Effector memory CD4-positive, alpha-beta T cell (primary cell): ENCODE measurements around the gene CKAP4.

Source experiments
- DNase-seq, 3 donors: peaks; one replicate each; pipeline ENCODE4 v3.0.0-alpha.2; 2020
- H3K27ac ChIP-seq: 2 replicates; pipeline ENCODE4 v1.7.0; 2013; ENCODE audit warnings: mild to moderate bottlenecking, low read length, moderate library complexity; ENCODE audit not compliant: insufficient read depth, poor library complexity, severe bottlenecking
- H3K27me3 ChIP-seq: replicated peaks from 2 replicates; pipeline ENCODE4 v1.7.0; 2013; ENCODE audit warnings: mild to moderate bottlenecking, low read length; ENCODE audit not compliant: insufficient read depth, control insufficient read depth, poor library complexity, severe bottlenecking
- H3K36me3 ChIP-seq: 2 replicates; pipeline ENCODE4 v1.7.0; 2013; ENCODE audit warnings: mild to moderate bottlenecking, low read length, moderate library complexity; ENCODE audit not compliant: control insufficient read depth, insufficient read depth
- H3K4me1 ChIP-seq: 2 replicates; pipeline ENCODE4 v1.7.0; 2013; ENCODE audit warnings: low read length, mild to moderate bottlenecking; ENCODE audit not compliant: control insufficient read depth, insufficient read depth, poor library complexity, severe bottlenecking
- H3K4me3 ChIP-seq: 2 replicates; pipeline ENCODE4 v1.7.0; 2013; ENCODE audit warnings: low read length, low read depth, mild to moderate bottlenecking; ENCODE audit not compliant: insufficient read depth, poor library complexity, severe bottlenecking
- H3K9me3 ChIP-seq: 2 replicates; pipeline ENCODE4 v1.7.0; 2013; ENCODE audit warnings: mild to moderate bottlenecking, low read length, moderate library complexity; ENCODE audit not compliant: control insufficient read depth
- total RNA-seq, 3 donors: gene quantifications; one replicate each; lab custom pipeline; 2026; lab: John Stamatoyannopoulos, UW

Gene CKAP4
- total RNA-seq = 8.4 to 23.3 (median 16.8) reads per million in 3 donors

GRCh38 chr12:106247674-106248311 is at the start of gene CKAP4:
CKAP4 (minus strand) TSS chr12:106248020; CDS start chr12:106247851, 169 bp downstream.
- Histone ChIP-seq H3K27me3 (no peaks in the 10 kb centered on the region), H3K27ac (peak within 1 kb of the TSS; percentile 81), H3K9me3 (no peaks in the 10 kb centered on the region), H3K36me3 (no peaks in the 10 kb centered on the region), H3K4me1 (peaks cover 27% of the 10 kb centered on the region), H3K4me3 (peak within 1 kb of the TSS; percentile 79)
- DNase-seq = peak; percentile 29 to 52 (median 45)

GRCh38 chr12:106297075-106297474 is 49.3 kb upstream of the CKAP4 start:
- DNase-seq = no peak
- Histone ChIP-seq H3K4me3 (no peak overlapping the region), H3K27me3 (no peaks in the 10 kb centered on the region), H3K9me3 (no peaks in the 10 kb centered on the region), H3K4me1 (peaks cover 11% of the 10 kb centered on the region), H3K27ac (no peak overlapping the region), H3K36me3 (no peaks in the 10 kb centered on the region)

DNA sequence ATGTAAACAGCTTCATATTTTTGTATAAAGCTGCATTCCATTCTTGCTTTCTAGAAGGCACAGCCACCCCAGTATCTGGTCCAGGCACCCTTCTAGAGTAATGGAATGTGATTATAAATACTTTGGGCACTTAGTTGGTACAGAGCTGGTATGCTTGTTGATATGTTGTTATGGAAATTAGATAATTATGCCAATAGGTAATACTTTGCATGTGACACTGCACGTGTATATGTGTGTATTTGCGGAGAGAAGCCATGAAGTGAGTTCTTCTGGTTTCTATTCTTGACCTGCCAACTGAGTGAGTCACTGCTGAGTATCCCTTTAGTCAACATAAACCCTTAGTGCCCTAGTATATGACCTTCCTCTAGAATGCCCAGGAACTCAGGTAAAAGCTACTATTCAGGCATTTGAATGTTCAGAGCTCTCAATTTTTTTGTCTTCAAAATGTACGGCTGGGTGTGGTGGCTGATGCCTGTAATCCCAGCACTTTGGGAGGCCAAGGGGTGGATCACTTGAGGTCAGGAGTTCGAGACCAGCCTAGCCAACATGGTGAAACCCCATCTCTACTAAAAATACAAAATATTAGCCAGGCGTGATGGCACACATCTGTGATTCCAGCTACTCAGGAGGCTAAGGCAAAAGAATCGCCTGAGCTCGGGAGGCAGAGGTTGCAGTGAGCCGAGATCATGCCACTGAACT is 48.5 kb upstream of the CKAP4 start:
- Histone ChIP-seq H3K4me3 (no peak overlapping the region), H3K36me3 (no peaks in the 10 kb centered on the region), H3K27me3 (no peaks in the 10 kb centered on the region), H3K9me3 (no peaks in the 10 kb centered on the region), H3K27ac (no peak overlapping the region), H3K4me1 (peaks cover 8% of the 10 kb centered on the region)
- DNase-seq = no peak

DNA sequence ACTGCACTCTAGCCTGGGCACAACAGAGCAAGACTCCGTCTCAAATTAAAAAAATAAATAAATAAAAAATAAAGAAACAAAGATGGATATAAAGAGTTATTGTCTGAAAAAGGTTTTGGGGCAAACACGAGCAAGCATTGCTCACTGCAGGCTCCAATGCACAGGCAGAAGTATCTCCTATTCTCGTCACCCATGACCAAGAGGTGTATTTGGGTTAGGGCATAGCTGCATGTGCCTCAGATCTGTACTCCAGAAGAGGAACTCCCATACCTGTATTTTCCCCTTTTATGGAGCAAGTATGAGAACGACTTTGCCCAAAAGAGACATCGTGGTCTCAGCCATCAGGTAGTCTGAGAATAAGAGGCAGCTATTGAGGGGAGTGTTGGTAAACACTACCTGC is 44.5 kb upstream of the CKAP4 start:
- no peak overlapping the region for H3K4me3 ChIP-seq
- H3K9me3 ChIP-seq = no peaks in the 10 kb centered on the region
- H3K27me3 ChIP-seq = no peaks in the 10 kb centered on the region
- H3K36me3 ChIP-seq = no peaks in the 10 kb centered on the region
- no peak for DNase-seq
- no peak overlapping the region for H3K27ac ChIP-seq
- no peaks in the 10 kb centered on the region for H3K4me1 ChIP-seq

DNA sequence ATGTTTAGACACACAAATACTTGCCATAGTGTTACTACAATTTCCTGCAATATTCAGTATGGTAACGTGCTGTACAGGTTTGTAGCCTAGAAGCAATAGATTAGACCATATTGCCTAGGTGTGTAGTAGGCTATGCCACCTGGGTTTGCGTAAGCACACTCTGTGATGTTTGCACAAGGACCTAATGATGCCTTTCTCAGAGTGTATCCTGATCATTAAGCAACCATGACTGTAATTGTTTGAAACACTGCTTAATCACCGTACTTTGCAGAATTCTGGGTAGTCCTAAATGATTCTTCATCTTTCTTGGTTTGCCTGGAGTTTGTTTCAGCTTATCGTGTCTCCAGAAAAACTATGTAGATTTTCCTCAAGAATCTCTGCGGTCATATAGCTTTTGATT is 43.5 kb upstream of the CKAP4 start:
- no peaks in the 10 kb centered on the region for H3K27me3 ChIP-seq
- H3K27ac ChIP-seq = no peak overlapping the region
- no peaks in the 10 kb centered on the region for H3K9me3 ChIP-seq
- no peak overlapping the region for H3K4me3 ChIP-seq
- no peaks in the 10 kb centered on the region for H3K36me3 ChIP-seq
- no peaks in the 10 kb centered on the region for H3K4me1 ChIP-seq
- DNase-seq = no peak

GRCh38 chr12:106290666-106291065 is 42.8 kb upstream of the CKAP4 start:
- Histone ChIP-seq H3K4me3 (no peak overlapping the region), H3K36me3 (no peaks in the 10 kb centered on the region), H3K27me3 (no peaks in the 10 kb centered on the region), H3K9me3 (no peaks in the 10 kb centered on the region), H3K4me1 (no peaks in the 10 kb centered on the region), H3K27ac (no peak overlapping the region)
- DNase-seq = no peak

DNA sequence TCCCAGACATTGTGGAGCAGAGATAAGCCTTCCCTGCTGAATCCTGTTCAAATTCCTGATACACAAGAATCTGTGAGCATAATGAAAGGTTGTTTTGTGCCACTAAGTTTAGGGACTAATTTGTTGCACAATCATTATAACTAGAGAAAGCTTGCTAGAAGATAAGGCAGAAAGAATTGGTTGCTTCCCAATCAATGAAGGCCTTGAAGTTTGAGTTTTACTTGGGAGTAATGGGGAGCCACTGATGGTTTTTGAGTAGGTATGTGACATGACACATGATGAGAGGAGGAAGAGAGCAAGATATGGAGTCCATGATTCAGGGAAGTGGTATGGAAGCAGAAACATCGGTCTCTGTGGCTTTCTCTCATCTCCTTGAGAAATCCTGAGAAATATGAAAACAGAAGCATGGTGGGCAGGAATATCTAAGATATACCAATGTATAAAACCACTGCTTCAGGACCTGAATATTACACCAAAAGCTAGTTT is 41.4 kb upstream of the CKAP4 start:
- Histone ChIP-seq H3K27ac (no peak overlapping the region), H3K27me3 (no peaks in the 10 kb centered on the region), H3K36me3 (no peaks in the 10 kb centered on the region), H3K9me3 (no peaks in the 10 kb centered on the region), H3K4me1 (no peaks in the 10 kb centered on the region), H3K4me3 (no peak overlapping the region)
- no peak for DNase-seq

DNA sequence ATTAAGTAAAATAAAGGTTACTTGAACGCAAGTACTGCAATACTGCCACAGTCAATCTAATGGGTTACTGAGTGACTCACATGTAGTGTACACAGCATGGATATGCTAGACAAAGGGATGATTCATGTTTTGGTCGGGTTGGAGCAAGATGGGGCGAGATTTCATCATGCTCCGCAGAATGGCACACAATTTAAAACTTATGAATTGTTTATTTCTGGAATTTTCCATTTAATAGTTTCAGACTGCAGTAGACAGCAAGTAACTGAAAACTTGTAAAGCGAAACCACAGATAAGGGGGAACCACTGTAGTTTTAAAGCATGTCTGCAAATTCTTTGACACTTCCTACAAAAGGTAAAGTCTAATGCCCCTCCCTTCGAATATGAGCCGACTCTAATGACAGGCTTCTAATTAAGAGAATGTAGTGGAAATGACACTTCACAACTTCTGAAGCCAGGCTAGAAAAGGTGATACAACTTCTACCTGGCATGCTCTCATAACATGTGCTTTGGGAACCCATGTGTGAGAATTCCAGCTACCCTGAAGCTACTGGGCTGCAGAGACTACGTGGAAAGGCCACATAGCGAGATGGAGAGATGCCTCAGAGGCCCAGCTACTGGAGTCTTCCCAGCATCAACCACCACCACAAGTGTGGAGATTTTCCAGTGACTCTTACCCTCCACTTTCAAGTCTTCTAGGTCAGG is 40.8 kb upstream of the CKAP4 start:
- no peaks in the 10 kb centered on the region for H3K27me3 ChIP-seq
- H3K4me3 ChIP-seq = no peak overlapping the region
- no peak overlapping the region for H3K27ac ChIP-seq
- no peaks in the 10 kb centered on the region for H3K36me3 ChIP-seq
- H3K9me3 ChIP-seq = no peaks in the 10 kb centered on the region
- no peak for DNase-seq
- H3K4me1 ChIP-seq = no peaks in the 10 kb centered on the region

DNA sequence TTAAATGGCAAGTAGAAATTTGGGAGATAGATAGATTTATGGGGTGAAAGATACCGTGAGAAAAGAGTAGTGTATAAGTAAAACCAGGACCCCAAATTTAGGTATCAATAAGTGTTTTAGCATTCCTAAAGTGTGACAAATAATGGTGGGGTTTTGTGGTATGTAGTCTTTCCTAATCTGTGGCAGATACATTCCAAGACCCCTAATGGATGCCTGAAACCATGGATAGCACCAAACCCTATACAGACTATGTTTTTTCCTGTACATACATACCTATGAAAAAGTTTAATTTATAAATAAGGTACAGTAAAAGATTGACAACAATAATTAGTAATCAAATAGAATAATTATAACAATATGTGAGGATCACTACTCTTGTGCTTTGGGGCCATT is 40.3 kb upstream of the CKAP4 start:
- H3K36me3 ChIP-seq = no peaks in the 10 kb centered on the region
- no peak overlapping the region for H3K27ac ChIP-seq
- H3K4me3 ChIP-seq = no peak overlapping the region
- no peaks in the 10 kb centered on the region for H3K9me3 ChIP-seq
- DNase-seq = no peak
- no peaks in the 10 kb centered on the region for H3K27me3 ChIP-seq
- no peaks in the 10 kb centered on the region for H3K4me1 ChIP-seq

DNA sequence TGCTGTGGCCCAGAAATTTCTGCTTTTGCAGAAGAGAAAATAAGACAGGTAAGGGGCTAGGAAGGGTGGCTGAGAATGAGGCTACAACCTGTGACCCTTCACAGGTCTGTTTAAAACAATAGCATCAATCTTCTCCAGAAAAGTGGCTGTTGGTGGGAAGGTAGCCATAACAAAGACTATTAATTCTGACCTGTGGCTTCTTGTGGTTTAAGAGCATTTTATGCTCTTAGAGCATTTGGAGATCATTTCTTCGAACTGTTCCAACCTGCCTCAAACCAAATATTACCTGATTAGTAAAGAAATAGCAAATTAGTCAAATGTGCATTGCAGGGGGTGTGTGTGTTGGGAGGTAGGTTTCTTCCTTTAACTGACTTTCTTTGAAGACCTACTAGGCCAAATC is 39.5 kb upstream of the CKAP4 start:
- no peaks in the 10 kb centered on the region for H3K9me3 ChIP-seq
- no peak for DNase-seq
- H3K36me3 ChIP-seq = no peaks in the 10 kb centered on the region
- H3K27me3 ChIP-seq = no peaks in the 10 kb centered on the region
- no peak overlapping the region for H3K4me3 ChIP-seq
- no peak overlapping the region for H3K27ac ChIP-seq
- H3K4me1 ChIP-seq = no peaks in the 10 kb centered on the region
